GM19239 (cell line): ENCODE data around the gene SMIM44.
"Not testable (repeated sequence)": the region's sequence is repeated elsewhere in the genome, so short reads cannot be mapped to it uniquely, and the experiment has no call there.

Source experiments
- DNase-seq: peaks from one replicate; pipeline ENCODE4 v3.0.0; 2011; ENCODE audit warnings: low spot score; ENCODE audit not compliant: insufficient read length
- FAIRE-seq: peaks from 2 replicates; lab custom pipeline; 2011; peaks lifted over from hg19 to GRCh38; lab: Jason Lieb, UNC

Gene SMIM44

DNA sequence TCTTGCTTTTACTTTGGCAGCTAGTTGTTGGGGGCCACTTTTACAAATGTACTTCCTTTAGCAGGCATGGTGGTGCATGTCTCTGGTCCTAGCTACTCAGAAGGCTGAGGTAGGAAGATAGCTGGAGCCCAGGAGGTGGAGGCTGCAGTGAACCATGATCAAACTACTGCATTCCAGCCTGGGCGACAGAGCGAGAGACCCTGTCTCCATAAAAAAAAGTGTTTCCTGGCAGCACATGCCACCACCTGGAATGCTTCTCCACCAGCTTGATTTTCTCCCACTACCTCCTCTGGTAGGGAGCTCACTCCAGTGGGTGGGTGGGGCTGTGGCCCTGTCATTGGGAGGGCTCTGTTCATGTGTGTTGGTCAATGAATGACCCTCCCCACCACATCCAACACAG is 35.4 kb upstream of the SMIM44 start:
- FAIRE-seq (no peak), DNase-seq (no peak)

DNA sequence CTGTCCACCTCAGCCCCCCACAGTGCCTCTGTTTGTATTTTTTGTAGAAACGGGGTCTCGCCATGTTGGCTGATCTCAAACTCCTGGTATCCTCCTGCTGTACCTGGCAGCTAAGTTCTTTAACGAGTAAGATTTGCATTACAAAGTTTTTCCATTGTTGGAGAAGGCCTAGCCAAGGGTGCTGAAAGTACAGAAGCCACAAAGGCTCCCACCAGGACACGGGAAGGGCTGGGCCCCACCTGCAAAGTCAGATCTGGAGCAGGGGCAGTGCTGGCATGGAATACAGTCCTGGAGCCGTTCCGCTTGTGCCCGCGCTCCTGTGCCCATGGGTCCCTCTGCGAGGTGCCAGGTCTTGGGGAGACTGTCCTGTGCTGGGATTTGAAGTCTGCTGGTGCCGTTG is 35.0 kb upstream of the SMIM44 start:
- FAIRE-seq: no peak
- DNase-seq: no peak

DNA sequence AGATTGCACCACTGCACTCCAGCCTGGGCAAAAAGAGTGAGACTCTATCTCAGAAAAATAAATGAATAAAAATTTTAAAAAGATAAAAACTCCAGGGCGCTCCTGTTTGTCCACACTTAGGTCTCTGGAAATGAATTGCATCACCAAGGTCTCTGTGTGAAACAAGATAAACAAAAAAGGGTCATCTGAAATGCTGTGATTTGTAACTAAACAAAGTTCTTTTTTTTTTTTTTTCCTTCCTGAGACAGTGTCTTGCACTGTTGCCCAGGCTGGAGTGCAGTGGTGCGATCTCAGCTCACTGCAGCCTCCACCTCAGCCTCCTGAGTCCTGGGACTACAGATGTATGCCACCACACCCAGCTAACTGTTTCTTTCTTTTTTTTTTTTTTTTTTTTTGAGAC is 34.4 kb upstream of the SMIM44 start:
- FAIRE-seq (no peak), DNase-seq (no peak)

DNA sequence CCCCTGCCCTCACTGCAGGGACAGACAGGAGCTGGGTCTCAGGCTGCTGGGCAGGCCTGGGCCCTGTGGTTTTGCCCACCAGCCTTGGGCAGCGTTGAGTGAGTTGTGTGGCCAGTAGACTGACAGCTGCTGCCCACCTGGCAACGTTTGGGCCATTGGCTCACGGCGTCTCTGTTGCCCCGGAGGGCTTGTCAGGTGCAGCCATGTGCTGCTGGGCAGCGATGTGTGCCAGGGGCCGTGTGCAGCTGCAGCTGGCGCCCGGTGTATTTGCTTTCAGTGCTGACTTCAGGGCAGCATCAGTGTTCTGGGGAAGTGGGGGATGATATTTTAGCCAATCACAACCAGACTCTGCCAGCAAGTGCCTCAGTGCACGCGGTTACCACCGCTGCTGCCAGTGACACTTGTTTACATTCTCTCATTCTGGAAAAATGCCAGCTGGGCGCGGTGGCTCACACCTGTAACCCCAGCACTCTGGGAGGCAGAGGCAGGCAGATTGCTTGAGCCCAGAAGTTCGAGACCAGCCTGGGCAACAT is 33.5 kb upstream of the SMIM44 start:
- no peak for FAIRE-seq
- DNase-seq: no peak

DNA sequence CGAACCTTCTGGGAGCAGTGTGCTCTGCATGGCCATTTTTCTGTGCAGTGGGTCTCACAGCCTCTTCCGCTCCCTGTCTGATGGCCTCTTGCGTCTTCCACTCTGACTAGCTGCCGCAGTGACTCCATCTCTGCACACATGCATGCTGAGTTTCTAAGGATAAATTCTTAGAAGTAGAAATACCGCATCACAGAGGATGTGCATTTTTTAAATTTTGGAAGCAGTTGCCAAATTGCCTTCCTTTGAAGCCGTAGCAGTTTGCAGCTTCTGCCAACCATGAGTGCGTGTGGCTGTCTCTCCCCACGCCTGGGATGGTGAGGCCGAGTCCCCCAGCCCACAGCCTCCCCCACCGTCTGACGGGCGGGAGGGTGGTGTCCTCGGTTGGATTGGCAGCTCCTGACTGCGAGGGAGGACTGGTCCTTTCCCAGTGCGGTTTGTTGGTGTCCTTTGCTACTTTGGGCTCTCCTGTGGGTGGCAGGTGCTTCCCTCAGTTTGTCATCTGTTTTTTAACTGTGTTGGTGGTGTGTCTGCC is 32.7 kb upstream of the SMIM44 start:
- FAIRE-seq: no peak
- DNase-seq: no peak

DNA sequence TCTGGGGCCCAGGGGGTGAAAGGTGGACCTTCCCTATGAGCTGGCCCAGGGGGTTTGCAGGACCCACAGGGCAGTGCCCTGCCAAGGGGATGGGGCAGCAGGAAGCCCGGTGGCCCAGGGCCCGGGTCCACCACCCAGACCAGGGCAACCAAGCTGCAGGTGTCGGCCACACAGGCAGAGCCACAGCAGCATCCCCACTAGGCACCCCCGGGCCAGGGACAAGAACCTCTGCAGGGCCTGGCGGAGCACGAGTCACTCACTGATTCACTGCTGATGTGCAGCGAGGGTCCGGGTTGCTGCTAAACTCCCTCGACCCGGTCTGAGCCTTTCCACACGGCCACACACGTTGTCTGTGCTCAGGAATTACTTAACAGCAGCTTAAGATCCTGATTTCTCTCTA is 31.7 kb upstream of the SMIM44 start:
- FAIRE-seq (no peak), DNase-seq (no peak)

DNA sequence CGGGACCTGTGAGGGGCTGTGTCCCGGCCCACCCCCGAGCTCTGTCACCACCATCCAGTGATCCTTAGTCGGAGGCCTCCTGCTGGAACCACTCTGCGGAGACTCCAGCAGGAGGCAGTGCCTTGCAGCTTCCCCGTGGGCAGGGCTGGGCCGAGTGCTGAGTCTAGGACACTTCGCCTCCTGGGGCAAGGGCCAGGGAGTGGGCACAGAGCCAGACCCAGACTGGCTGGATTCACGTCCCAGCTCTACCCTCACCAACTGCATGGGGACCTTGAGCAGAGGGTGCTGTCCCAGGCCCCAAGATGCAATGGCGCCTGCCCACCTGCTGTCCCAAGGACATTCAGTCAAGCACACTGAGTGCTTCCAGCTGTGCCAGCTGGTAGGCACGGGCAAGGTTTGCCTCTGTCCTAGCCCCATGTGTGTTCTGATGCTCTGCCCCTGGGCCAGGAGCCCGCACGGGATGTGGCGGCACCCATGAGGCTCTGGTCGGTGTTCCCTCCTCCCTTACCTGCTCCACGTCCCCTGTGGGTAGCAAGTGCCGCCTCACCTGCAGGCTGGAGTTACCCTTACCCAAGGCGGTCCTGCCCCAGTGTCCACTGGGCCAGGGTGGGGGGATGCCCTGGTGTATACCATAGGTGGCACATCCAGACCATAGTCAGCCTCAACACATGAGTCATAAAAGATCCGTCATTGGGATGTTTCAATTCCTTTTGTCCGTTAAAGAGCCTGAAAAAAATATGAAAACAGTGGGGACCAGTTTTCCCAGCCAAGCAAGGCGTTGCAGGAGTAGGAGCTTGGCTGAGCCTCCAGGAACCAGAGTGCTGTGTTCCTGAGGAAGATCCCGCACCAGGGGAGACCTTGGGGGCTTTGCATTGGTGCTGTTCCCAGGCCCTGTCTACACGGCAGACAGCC is 30.2 kb upstream of the SMIM44 start:
- FAIRE-seq (no peak), DNase-seq (no peak)

DNA sequence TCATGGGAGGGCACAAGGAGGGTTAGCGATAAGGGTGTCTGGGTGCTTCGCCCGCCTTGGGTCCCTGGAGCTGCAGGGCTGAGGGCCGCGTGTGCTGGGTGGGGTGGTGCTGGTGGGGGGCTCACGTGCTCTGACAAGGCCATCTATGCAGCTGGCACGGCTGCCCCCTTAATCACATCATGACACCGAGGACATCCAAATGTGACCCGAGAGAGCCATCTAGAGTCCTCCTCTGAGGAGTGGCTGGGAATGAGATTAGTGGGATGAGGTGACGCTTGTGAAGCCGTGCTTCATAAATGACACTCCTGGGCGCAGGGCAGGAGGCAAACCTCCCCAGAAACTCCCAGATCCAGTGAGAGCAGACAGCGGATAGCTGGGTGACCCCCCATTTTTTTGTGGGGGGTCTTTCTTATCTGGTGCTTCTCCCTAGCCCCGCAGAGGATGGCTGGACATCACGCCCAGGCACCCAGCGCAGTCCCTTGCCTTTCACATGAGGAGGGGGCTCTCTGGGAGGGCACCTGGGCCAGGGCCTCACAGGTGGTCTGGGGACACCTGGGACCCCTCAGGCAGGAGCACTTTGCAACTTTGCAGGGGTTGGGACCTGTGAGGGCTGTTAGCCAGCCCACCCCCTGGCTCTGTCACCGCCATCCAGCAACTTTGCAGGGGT is 29.5 kb upstream of the SMIM44 start:
- no peak for FAIRE-seq

DNA sequence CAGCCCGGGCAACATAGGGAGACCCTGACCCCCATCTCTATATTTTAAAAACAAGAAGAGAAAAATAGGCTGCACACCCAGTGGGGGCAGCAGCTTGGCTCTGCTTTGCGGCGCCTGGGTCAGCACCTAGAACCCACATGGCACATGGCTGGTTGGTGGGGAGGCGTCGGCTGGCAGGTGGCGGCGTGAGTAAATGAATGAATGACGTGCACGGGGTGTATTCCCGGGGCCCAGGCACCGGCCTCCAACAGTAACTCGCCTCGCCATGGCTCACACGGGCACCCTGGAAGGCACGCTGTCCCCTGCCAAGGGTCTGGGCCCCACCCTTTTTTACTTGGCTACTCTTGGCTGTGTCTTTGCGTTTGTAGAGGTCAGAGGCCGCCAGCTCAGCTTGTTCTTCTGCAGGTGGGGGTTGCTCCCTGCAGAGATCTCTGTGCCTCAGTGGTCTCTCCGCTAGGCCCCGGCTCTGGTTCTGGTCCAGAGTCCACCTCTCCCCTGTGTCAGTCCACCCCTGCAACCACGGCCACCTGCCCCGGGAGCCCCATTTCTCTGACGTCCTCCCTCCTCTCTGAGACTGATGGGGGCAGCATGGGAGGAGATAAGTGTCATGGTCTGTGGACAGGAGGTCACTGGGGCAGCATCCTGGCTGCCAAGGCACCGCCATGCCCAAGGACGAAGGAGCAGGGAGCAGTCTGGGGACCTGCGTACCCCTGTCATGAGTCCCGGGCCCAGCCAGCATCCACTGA is 28.4 kb upstream of the SMIM44 start:
- DNase-seq (no peak), FAIRE-seq (no peak)

More for the DNA sequence above, 29.5 kb upstream of the SMIM44 start:
- no peak for DNase-seq

DNA sequence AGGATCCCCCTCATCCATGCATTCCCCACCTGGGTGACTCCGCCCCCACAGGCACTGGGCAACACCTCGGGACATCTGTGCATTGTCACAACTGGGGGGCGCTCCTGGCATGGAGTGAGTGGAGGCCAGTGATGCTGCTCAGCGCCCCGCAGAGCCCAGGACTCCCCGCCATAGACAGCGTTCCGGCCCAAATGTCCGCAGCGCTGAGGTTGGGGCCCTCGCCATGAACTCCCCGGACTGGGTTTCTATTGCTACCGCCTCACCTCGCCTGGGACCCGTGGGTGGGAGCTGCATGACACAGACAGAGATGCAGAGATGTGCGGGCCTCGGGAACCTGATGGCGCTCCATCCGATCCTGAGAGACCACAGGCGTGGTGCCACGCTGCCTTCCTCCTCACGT is 27.5 kb upstream of the SMIM44 start:
- no peak for DNase-seq
- no peak for FAIRE-seq

DNA sequence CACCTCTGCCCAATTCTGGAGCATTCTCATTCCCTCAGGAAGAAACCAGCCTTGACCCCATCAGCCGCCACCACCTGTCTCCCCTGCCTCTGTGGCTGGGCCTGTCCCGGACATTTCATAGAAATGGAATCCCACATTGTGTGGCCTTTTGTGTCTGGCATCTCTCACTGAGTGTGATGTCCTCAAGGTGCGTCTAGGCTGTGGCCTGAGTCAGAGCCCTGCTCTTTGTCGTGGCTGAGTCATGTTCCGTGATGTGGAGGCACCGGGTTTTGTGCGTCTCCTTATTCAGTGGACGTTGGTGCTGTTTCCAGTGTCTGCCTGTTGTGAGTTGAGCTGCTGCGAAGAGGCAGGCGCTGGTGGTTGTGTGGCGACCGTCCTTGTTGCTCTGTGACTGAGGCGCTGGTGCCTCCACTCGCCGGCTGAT is 26.3 kb upstream of the SMIM44 start:
- FAIRE-seq (no peak), DNase-seq (no peak)

DNA sequence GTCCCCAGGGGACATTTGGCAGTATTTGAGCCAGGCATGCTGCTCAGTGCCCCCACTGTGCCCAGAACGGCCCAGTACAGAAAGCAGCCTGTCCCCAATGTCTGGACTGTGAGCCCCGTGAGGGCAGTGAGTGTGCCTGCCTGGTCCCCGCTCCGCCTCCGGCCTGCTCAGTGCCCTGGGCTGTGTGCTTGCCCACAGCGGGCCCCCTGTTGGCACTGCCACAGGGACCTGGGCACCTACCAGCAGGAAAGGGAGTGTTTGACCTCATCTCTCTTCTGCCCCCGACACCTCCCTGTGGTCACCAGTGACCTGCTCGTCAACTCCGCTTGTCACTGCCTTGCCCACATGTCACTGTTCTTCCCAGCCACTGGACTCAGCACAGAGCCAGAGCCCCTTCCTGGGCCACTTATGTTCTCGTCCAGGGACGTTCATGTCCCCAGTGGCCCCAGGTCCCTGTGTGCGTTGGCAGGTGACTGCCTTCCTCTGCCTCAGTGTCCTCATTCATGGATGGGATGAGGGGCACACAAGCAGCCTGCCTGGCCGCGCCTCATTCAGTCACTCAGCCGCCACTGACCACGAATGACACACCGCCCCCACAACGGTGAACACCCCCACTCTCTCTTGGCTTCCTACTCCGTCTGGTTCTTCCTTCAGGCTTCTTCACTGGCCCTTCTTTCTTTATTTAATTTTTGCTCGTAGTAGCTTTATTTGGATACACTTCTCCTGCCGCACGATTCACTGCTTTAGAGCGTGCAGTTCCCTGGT is 25.7 kb upstream of the SMIM44 start:
- DNase-seq (no peak), FAIRE-seq (no peak)

DNA sequence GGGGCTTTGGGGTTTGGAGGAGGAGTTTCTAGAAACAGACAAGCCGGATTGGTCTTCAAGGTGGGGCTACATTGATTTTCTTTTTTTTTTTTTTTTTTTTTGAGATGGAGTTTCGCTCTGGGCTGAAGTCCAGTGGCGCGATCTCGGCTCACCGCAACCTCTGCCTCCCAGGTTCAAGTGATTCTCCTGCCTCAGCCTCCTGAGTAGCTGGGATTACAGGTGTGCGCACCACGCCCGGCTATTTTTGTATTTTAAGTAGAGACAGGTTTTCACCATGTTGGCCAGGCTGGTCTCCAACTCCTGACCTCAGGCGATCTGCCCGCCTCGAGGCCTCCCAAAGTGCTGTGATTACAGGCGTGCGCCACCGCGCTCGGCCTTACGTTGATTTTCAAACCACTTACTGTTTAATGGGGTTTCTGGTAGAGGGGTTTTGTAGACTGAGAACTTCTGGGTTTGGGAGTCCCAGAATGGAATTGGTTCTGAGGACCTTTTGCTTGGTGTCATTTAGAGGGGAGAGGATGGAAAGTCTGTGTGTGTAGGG is 24.9 kb upstream of the SMIM44 start:
- DNase-seq, FAIRE-seq: not testable (repeated sequence)

DNA sequence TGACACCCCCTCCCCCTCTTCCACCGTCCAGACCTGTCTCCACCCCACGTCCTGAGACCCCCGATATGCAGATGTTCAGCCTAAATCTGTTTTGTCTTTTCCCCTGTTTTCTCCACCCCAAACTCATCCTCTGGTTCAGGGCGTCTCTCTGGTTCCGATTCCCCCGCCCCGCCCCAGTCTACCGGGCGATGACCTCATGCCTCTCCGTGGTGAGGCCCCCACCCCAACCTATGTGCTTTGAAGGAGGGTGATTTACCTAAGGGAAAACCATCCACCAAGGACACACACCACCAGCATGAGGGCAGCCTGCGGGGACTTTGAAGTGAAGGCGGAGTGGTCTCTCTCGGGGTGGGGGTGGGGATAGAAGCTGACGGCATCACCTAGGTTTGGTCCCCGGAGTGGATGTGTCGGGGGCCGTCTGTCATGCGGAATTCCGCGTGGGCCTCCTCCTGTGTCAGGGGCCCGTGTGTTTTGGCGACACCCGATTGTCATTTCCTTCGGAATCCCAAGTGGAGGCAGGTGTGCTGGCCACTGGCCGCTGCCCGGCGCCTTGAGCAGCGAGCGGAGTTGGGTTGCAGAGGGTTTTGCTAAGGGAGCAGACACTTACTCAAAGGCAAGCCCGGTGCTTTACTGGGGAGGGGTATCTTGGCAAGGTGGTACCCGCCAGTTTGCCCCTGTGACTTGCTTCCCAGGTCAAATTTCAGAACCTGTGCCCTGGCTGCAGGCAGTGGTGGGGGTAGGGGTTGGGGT is 24.3 kb upstream of the SMIM44 start:
- DNase-seq: no peak

DNA sequence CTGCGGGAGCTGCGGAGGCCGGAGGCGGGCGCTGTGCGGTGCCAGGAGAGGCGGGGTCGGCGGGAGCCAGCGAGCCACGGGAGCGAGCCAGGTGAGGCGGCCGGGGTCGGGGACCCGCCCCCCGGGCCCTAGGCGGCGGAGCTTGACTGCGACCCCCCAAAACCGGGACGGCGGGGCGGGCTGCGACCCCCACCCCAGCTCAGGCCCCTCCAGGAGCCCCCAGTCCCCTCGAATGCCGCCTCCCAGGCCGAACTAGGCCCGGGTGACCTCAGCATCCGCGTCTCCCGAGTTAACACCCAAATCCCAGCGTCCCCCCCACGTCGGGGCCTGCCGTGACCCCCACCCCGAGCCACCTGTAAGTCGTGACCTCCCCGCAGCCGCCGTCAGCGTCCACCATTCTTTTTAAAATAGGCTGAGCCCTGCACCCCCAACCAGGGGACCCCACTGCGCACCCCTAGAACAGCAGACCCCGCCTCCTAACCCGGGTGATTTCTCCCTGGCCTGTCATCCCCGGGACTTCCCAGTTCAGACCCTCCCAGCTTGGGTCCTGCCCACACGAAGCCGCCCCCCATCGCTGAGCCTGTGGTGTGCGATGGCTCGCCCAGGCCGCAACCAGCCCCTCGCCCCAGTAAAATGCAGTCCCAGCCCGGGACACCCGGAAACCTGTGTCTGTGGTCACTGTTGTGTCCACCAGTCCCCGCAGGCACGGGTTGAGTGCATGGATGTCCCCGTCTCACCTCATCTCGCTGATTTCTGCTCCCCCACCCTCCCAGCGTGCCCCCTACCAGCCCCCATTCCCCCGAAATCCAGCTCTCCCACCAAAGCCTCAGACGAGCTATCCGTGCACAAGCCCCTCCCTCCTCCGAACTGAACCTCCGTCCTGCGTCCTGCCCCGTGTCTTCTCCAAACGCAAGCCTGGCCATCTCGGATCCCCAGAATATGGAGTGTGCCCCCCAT is 23.4 kb upstream of the SMIM44 start:
- peak; percentile 57 for DNase-seq
- no peak for FAIRE-seq

More for the DNA sequence above, 24.3 kb upstream of the SMIM44 start:
- FAIRE-seq: no peak

DNA sequence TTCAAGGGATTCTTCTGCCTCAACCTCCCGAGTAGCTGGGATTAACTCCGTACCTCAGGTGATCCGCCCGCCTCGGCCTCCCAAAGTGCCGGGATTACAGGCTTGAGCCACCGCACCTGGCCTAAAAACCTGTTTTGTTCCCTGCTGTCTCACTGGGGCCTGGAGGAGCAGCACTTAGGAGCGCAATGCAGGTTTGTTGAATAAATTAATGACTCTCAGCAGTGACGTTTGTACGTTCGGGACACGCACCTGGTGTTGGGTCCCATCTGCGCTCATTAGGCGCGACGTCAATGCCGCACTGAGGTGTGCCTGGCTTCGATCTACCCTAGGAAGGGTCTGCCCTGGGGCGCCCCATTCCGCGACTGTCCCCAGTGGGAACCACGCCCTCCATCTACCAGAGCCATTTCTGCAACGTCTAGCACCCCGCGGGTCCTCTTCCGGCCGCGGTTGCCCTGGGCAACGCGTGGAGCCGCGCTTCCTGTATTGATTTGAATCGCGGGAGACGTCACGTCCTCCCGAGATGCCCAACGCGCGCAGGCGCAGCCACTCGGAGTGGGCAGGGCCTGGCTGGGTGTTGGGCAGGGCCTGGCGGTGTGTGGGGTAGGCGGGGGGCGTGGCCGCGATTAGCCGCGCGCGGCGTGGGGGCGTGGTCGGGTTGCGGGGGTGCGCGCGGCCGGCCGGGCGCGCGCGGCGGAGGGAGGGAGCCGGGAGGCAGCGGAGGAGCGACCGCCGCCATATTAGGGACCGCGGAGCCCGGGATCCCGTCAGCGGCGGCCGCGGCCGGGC is 22.6 kb upstream of the SMIM44 start, which contains the start of gene FZR1:
Gene FZR1 (plus strand): TSS at position 714 of the 786 bp plus-strand sequence. CDS start 16,679 bp downstream, outside the sequence.
- peak; percentile 94 for FAIRE-seq
- DNase-seq: peak; percentile 99

DNA sequence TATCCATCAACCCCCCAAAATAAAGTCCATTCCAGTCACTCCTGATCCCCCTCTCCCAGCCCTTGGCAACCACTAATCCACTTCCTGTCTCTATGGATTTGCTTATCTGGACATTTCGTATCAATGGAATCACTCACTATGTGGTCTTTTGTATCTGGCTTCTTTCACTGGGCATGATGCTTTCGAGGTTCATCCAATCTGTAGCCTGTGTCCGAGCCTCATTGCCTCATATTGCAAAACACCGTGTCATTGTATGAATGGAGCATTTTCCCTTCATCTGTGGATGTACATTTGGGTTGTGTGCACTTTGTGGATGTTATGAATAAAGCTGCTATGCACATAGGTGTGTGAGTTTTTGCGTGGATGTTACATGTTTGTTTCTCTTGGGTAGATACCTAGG is 21.5 kb upstream of the SMIM44 start:
- FAIRE-seq: no peak
- no peak for DNase-seq
